Left lung (tissue), 10 donors: Measurements from ENCODE around the gene TTC4. TPM values are rescaled to one million over a fixed set of nuclear protein-coding genes. Genes with fewer than 3 reads are reported as not detected.

Experiments
- ATAC-seq: fragments of 200-7000 bp; cut with Tn5 transposase; one replicate; pipeline ENCODE4 v1.9.1; 2020; ENCODE audit warnings: moderate library complexity
- DNase-seq, 4 donors: peaks; one replicate each; pipeline ENCODE4 v3.0.0-alpha.2; 2013 to 2020
- H3K27ac ChIP-seq, 2 donors: fragments of 200-600 bp; sonication (generic) in 1 of 2; one replicate each; pipeline versions ENCODE4 v1.5.0 to v1.8.0; 2020 to 2021
- H3K27me3 ChIP-seq, 2 donors: fragments of 200-600 bp; sonication (generic) in 1 of 2; one replicate each; pipeline versions ENCODE4 v1.5.0 to v1.8.0; 2020 to 2021
- H3K36me3 ChIP-seq, 2 donors: fragments of 200-600 bp; sonication (generic) in 1 of 2; one replicate each; pipeline versions ENCODE4 v1.5.0 to v1.8.0; 2020 to 2021
- H3K4me1 ChIP-seq, 2 donors: fragments of 200-600 bp; one replicate each; pipeline ENCODE4 v1.8.0; 2021
- H3K4me3 ChIP-seq, 2 donors: fragments of 200-600 bp; sonication (generic) in 1 of 2; one replicate each; pipeline versions ENCODE4 v1.5.0 to v1.8.0; 2020 to 2021; ENCODE audit warnings: mild to moderate bottlenecking in 1 of 2
- H3K9me3 ChIP-seq, 2 donors: fragments of 200-600 bp; sonication (generic) in 1 of 2; one replicate each; pipeline versions ENCODE4 v1.5.0 to v1.8.0; 2020 to 2021
- intact Hi-C, 2 donors: fragments of 100-400 bp; cut with DNase I; formaldehyde crosslinking; loops; one replicate each; pipeline versions ENCODE4 v1.11.2 to v1.14.2; 2022
- polyA plus RNA-seq, 6 donors: library from polyadenylated mRNA; unstranded; fragments of 120-200 nt; gene quantifications; one replicate each; pipeline ENCODE4 v1.2.1, GENCODE V29; 2013; ENCODE audit not compliant: insufficient read length in 6 of 6
- total RNA-seq, 2 donors: library from RNA; stranded (reverse); fragmentation: NEBNext Ultra II Directional; extraction: Animal tissue kit (Norgen Biotek cat#: 25700); gene quantifications; one replicate each; pipeline ENCODE4 v1.2.1, GENCODE V29; 2021
- TF ChIP-seq, protein P1 (sequence below), 2 donors: fragments of 200-600 bp; sonication (generic) in 1 of 2; IDR thresholded peaks; one replicate each; pipeline versions ENCODE4 v1.5.0 to v1.8.0; 2021; ENCODE audit warnings: antibody characterized with exemption in 2 of 2
- donor health status: DM: no; HTN: yes; CAD: no.
- donor health status: DM: no; HTN: no; CAD: no.

The TTC4 gene
- total and polyA plus RNA-seq, 8 donors, result 15.0 to 36.7 (median 34.8) TPM

GRCh38 chr1:54750596-54750995 lies 34.9 kb downstream of the TTC4 start:
- TF ChIP-seq, protein P1, sequence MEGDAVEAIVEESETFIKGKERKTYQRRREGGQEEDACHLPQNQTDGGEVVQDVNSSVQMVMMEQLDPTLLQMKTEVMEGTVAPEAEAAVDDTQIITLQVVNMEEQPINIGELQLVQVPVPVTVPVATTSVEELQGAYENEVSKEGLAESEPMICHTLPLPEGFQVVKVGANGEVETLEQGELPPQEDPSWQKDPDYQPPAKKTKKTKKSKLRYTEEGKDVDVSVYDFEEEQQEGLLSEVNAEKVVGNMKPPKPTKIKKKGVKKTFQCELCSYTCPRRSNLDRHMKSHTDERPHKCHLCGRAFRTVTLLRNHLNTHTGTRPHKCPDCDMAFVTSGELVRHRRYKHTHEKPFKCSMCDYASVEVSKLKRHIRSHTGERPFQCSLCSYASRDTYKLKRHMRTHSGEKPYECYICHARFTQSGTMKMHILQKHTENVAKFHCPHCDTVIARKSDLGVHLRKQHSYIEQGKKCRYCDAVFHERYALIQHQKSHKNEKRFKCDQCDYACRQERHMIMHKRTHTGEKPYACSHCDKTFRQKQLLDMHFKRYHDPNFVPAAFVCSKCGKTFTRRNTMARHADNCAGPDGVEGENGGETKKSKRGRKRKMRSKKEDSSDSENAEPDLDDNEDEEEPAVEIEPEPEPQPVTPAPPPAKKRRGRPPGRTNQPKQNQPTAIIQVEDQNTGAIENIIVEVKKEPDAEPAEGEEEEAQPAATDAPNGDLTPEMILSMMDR (IDR thresholded peaks at IDR 0.05), result no peak
- ATAC-seq, result peak; percentile 36
- DNase-seq, result no peak
- Histone ChIP-seq H3K36me3 (peaks cover 0 to 3% of the 10 kb centered on the region in 2 donors), H3K27me3 (no peaks in the 10 kb centered on the region), H3K9me3 (no peaks in the 10 kb centered on the region), H3K27ac (no peak overlapping the region), H3K4me3 (no peak overlapping the region), H3K4me1 (no peaks in the 10 kb centered on the region)
- intact Hi-C loops, result no loop called here

- Histone ChIP-seq H3K9me3 (no peaks in the 10 kb centered on the region), H3K36me3 (peaks cover 0 to 5% of the 10 kb centered on the region in 2 donors), H3K4me1 (no peaks in the 10 kb centered on the region), H3K4me3 (no peak overlapping the region), H3K27me3 (no peaks in the 10 kb centered on the region), H3K27ac (no peak overlapping the region)
- intact Hi-C loops, result no loop called here
- ATAC-seq (no peak), DNase-seq (no peak)
- TF ChIP-seq, protein P1 (IDR thresholded peaks at IDR 0.05), result no peak
Measured at GRCh38 chr1:54751426-54751825, 35.8 kb downstream of the TTC4 start.

DNA sequence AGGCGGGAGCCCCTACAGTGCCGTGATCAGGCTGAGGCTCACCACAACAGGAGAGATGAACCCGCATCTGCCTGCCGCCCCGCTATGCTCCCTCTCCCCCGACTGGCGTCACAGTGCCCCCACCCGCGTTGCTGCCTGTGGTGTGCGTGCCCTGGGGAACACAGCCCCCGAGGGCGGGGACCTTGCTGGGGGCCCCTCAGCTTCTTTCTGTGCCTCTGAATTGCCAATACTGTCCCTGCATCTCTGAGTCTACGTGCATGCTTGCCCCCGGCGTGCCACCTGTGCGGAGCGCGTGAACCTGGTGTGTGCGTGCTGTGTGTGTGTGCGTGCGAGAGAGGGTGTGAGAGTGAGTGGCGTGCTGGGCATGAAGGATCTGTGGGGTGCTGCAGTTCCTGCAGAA lies 38.4 kb downstream of the TTC4 start:
- Histone ChIP-seq H3K36me3 (peaks cover 0 to 31% of the 10 kb centered on the region in 2 donors), H3K4me3 (no peak overlapping the region), H3K4me1 (no peaks in the 10 kb centered on the region), H3K27me3 (no peaks in the 10 kb centered on the region), H3K9me3 (no peaks in the 10 kb centered on the region), H3K27ac (no peak overlapping the region)
- TF ChIP-seq, protein P1 (IDR thresholded peaks at IDR 0.05), result no peak
- DNase-seq, result no peak
- ATAC-seq, result no peak
- intact Hi-C loops, result no loop called here

GRCh38 chr1:54754486-54755285 lies 39.0 kb downstream of the TTC4 start:
- no peak overlapping the region for H3K27ac ChIP-seq
- DNase-seq (no peak), ATAC-seq (no peak)
- no peaks in the 10 kb centered on the region for H3K9me3 ChIP-seq
- TF ChIP-seq, protein P1 (IDR thresholded peaks at IDR 0.05), result no peak
- no peaks in the 10 kb centered on the region for H3K27me3 ChIP-seq
- H3K36me3 ChIP-seq, result peaks cover 0 to 33% of the 10 kb centered on the region in 2 donors
- no peaks in the 10 kb centered on the region for H3K4me1 ChIP-seq
- no peak overlapping the region for H3K4me3 ChIP-seq
- intact Hi-C loops, result no loop called here

DNA sequence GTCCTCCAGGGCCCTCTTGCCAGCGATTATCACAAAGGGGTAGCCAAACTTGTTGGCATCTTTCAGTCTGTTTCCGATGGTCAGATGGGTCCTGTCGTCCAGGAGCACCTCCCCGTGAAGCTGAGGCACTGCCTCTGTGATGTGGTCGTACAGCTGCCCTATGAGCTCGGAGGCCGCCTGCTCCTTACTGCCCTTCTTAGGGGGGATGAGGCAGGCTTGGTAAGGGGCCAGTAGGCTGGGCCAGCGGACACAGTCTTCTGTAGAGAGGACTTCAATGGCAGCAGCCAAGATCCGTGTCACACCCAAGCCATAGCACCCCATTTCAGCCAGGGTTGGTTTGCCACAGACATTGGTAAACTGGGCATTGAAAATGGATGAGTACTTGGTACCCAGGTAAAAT lies 42.2 kb downstream of the TTC4 start:
- no peaks in the 10 kb centered on the region for H3K9me3 ChIP-seq
- no peak for DNase-seq
- H3K4me3 ChIP-seq, result no peak overlapping the region
- peaks cover 0 to under 1% of the 10 kb centered on the region in 2 donors for H3K4me1 ChIP-seq
- no peaks in the 10 kb centered on the region for H3K27me3 ChIP-seq
- TF ChIP-seq, protein P1 (IDR thresholded peaks at IDR 0.05), result no peak
- peaks cover 0 to 33% of the 10 kb centered on the region in 2 donors for H3K36me3 ChIP-seq
- no peak overlapping the region for H3K27ac ChIP-seq
- ATAC-seq, result no peak
- intact Hi-C loops, result no loop called here
